Testis (tissue), 3 donors: Measurements from ENCODE around the gene LEF1. TPM values are rescaled to one million over a fixed set of nuclear protein-coding genes. Genes with fewer than 3 reads are reported as not detected.

Experiments
- DNase-seq: peaks from one replicate; pipeline ENCODE4 v3.0.0-alpha.2; 2019
- H3K27ac ChIP-seq, 2 donors: fragments of 200-600 bp; sonication (generic); one replicate each; pipeline ENCODE4 v1.5.1; 2019
- H3K27me3 ChIP-seq: fragments of 200-600 bp; sonication (generic); one replicate; pipeline ENCODE4 v1.5.1; 2019
- H3K36me3 ChIP-seq: fragments of 200-600 bp; sonication (generic); one replicate; pipeline ENCODE4 v1.5.1; 2017; ENCODE audit warnings: low read depth; ENCODE audit errors: missing control alignments
- H3K4me1 ChIP-seq: fragments of 200-600 bp; sonication (generic); one replicate; pipeline ENCODE4 v1.5.1; 2019
- H3K4me3 ChIP-seq, 2 donors: fragments of 200-600 bp; sonication (generic); one replicate each; pipeline ENCODE4 v1.5.1; 2017 to 2019
- H3K9me3 ChIP-seq: fragments of 200-600 bp; sonication (generic); one replicate; pipeline ENCODE4 v1.5.1; 2017
- POLR2A ChIP-seq: fragments of 450-650 bp; IDR thresholded peaks from one replicate; pipeline ENCODE4 v1.6.1; 2017; ENCODE audit warnings: antibody characterized with exemption, mild to moderate bottlenecking, moderate library complexity
- WGBS, 2 donors: methylation state at CpG; one replicate each; pipeline ENCODE4 v1.1.5; 2018; 5-methylcytosine and 5-hydroxymethylcytosine counted together
- intact Hi-C: fragments of 100-400 bp; cut with DNase I; formaldehyde crosslinking; loops from one replicate; pipeline ENCODE4 v1.15.1; 2023; ENCODE audit warnings: low total_unique reads
- polyA plus RNA-seq: library from polyadenylated mRNA; stranded (reverse); fragments of 350-450 nt; fragmentation: Illumina TruSeq; extraction: RNeasy Lipid Tissue Mini Kit (QIAGEN cat#74804); gene quantifications from one replicate; pipeline ENCODE4 v1.2.3, GENCODE V29; 2014; ENCODE audit warnings: low read depth, low replicate concordance; ENCODE audit not compliant: insufficient read depth
- total RNA-seq, 2 donors: library from RNA; depleted of rRNA; stranded (reverse); fragments of >200 nt; gene quantifications; one replicate each; pipeline ENCODE4 v1.2.3, GENCODE V29; 2016
- TF ChIP-seq, protein P1 (sequence below), 3 experiments: fragments of 450-650 bp in 2 of 3; fragments of 200-600 bp in 1 of 3; sonication (generic) in 1 of 3; IDR thresholded peaks; one replicate each; pipeline ENCODE4 v1.5.1; 2016 to 2019; ENCODE audit warnings: antibody characterized with exemption in 3 of 3, mild to moderate bottlenecking in 2 of 3, moderate library complexity in 1 of 3

Gene LEF1
- total and polyA plus RNA-seq, 3 donors from 2014 or later, result 35.0 to 63.5 (median 37.1) TPM

DNA sequence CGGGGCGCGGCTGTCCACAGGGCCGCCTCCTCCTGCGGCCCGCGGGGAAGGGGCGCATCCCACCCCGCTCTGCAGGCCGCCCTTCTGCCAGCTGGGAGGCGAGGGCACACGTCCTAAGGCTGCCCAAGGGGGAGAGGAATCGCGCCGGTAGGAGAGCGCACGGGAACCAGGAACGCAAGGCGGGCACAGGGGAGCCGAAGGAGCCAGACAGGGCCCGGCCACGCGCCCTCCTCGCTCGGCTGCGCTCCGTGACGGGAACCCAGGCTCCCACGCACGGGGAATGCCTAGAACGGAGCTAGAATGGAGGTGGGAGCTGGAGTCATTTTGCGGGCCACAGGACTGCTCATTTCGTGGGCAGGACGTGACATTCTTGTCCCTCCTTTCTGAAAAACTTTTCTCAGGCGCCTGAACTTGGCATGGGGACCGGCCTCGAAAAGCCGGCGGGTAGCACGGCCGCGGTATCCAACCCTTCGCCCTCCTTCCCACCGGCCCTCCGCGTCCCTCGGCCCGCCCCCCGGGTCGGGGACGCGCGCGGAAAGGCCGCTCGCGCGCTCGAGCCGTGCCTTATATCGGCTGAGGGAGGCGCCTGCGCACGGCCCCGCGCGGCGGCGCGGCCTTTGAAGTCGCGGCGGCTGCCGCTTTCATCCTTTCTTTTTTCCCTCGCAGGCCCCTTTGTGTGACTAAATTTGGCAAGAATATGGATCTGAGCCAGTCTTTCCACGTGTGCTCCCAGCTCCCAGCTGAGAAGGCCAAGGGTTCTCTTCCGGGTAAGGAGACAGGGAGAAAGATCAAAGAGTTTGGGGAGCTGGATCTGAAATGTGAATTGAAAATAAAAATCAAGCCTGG, 4.2 kb upstream of the LEF1 start:
- H3K27ac ChIP-seq, result peak overlapping the region; percentile 63 to 80
- no peaks in the 10 kb centered on the region for H3K9me3 ChIP-seq
- no peaks in the 10 kb centered on the region for H3K36me3 ChIP-seq
- intact Hi-C loops, result no loop called here
- no peak for TF ChIP-seq POLR2A
- TF ChIP-seq, protein P1, sequence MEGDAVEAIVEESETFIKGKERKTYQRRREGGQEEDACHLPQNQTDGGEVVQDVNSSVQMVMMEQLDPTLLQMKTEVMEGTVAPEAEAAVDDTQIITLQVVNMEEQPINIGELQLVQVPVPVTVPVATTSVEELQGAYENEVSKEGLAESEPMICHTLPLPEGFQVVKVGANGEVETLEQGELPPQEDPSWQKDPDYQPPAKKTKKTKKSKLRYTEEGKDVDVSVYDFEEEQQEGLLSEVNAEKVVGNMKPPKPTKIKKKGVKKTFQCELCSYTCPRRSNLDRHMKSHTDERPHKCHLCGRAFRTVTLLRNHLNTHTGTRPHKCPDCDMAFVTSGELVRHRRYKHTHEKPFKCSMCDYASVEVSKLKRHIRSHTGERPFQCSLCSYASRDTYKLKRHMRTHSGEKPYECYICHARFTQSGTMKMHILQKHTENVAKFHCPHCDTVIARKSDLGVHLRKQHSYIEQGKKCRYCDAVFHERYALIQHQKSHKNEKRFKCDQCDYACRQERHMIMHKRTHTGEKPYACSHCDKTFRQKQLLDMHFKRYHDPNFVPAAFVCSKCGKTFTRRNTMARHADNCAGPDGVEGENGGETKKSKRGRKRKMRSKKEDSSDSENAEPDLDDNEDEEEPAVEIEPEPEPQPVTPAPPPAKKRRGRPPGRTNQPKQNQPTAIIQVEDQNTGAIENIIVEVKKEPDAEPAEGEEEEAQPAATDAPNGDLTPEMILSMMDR (IDR thresholded peaks at IDR 0.05), result no peak
- H3K4me3 ChIP-seq, result peak overlapping the region; percentile 63 to 66
- DNase-seq, result peak; percentile 72
- H3K27me3 ChIP-seq, result no peaks in the 10 kb centered on the region
- WGBS, 2 donors, result 0% methylated on average over 20 to 71 of the region's 77 CpGs
- H3K4me1 ChIP-seq, result peaks cover 8% of the 10 kb centered on the region

DNA sequence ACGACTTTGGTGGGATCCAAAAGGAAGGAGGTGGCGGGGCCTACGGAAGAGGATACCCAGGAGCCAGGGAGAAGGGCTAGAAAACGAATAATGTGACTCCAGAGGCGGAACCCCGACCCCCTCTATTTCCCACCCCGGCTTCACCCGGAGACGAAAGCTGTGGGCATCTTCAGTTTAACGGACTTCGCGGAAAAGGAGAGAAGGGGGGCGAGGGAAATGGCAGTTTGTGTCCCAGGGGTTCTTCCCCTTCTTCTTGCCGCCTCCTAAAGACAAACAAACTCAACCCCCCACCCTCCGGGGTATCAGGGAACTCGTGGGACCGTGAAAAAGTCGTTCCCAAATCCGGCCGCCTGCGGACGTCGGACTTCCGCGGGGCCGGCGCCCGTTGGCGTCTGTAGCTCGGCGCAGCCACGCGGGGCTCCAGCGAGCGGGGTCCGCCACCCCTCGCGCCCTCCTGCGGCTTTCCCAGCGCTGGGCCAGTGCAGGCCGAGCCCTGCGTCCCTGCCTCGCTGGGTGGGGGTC, 3.6 kb upstream of the LEF1 start:
- intact Hi-C loops, result no loop called here
- Histone ChIP-seq H3K9me3 (no peaks in the 10 kb centered on the region), H3K4me3 (peak overlapping the region; percentile 63 to 66), H3K27ac (peak overlapping the region; percentile 63 to 80), H3K36me3 (no peaks in the 10 kb centered on the region), H3K4me1 (peaks cover 8% of the 10 kb centered on the region), H3K27me3 (no peaks in the 10 kb centered on the region)
- TF ChIP-seq POLR2A, result no peak
- TF ChIP-seq, protein P1 (IDR thresholded peaks at IDR 0.05), result no peak
- 3 to 6% methylated on average over 15 to 43 of the region's 43 CpGs for WGBS, 2 donors
- DNase-seq, result peak; percentile 24

DNA sequence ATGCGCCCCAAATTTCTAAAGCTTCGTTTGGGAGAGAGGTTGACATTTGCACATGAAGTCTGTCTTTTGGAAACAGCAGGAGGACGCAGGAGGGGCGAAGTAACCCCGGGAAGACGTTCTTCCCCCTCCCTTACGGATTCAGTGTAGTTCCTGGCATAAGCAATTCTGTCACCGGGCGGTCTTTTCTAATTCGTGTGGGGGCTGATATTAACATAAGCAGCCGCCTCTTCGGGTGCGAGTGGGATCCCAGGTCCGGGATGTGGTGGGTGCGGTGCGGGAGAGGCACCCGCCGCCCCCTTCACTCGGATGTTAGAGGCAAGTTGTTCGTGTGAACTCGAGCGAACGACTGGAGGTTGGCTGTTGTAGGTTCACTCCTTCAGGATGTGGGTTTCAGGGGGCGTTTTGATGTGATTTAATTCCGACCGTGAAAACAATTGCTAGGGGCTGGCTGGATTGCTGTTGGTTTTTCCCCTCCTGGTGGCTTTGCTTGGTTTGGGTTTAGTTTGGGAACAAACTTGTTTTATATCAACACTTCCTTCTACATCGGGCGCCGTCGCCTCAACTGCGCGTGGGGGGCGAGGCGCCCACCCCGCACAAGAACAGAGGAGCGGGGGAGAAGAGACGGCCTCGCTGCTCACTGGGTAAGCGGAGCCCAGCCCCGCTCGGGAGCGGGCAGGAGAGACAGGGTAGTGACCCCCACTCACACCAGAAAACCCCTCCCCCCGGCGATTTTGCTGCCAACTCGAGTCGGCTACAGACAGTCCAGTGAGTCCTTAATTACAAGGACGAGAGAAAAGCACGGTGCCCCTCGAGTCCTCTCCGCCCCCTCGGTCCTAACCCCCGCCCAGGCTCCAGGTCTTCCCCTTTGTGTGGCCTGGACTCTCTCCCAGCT, 2.9 kb upstream of the LEF1 start:
- TF ChIP-seq, protein P1 (IDR thresholded peaks at IDR 0.05), result no peak
- no peak for TF ChIP-seq POLR2A
- peak overlapping the region; percentile 63 to 66 for H3K4me3 ChIP-seq

DNA sequence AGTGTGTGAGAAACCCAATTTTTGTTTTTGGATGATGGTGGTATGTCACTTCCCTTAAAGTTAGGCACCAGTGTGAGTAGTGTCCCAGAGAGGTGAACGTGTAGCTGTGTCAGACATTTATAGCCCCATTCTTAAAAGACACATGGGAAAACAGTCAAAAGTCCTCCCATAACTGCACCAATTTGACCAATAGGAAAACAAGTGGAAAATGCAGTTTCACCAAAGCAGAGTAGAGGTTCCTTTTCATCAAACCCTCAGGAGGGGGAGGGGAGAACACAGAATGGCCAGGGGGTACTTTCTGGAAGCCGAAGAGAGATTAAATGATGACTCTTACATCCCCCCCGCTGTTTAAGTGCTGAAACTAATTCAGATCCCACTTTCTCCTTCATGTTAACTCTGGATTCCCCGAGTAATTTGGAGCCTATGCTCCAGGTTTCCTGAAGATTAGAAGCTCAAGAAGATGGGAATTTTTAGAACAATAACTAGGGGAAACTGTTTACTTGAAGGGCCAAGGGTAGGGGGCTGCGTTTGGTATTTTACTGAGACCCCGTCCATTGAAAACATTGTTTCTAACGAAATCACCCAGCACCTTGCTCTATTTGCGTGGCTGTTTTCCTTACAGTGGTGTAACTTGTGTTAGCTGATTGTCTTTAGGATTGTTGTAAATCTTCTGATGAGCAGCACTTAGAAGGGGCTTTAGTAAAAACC, 2.1 kb upstream of the LEF1 start:
- no peaks in the 10 kb centered on the region for H3K9me3 ChIP-seq
- no peak for DNase-seq
- peaks cover 8% of the 10 kb centered on the region for H3K4me1 ChIP-seq
- 30 to 35% methylated on average over 8 of the region's 8 CpGs for WGBS, 2 donors
- intact Hi-C loops, result no loop called here
- no peaks in the 10 kb centered on the region for H3K36me3 ChIP-seq
- H3K4me3 ChIP-seq, result no peak overlapping the region
- no peaks in the 10 kb centered on the region for H3K27me3 ChIP-seq
- no peak overlapping the region for H3K27ac ChIP-seq
- TF ChIP-seq, protein P1 (IDR thresholded peaks at IDR 0.05), result no peak
- TF ChIP-seq POLR2A, result no peak

More for the DNA sequence above, 2.9 kb upstream of the LEF1 start:
- no peaks in the 10 kb centered on the region for H3K27me3 ChIP-seq
- intact Hi-C loops, result no loop called here
- H3K4me1 ChIP-seq, result peaks cover 8% of the 10 kb centered on the region
- 9 to 10% methylated on average over 36 to 52 of the region's 52 CpGs for WGBS, 2 donors
- peak; percentile 27 for DNase-seq
- H3K27ac ChIP-seq, result peak overlapping the region in 1 of 2 donors; percentile 80
- no peaks in the 10 kb centered on the region for H3K36me3 ChIP-seq
- no peaks in the 10 kb centered on the region for H3K9me3 ChIP-seq
